Measurements from ENCODE around the gene UBTF.

The UBTF gene

DNA sequence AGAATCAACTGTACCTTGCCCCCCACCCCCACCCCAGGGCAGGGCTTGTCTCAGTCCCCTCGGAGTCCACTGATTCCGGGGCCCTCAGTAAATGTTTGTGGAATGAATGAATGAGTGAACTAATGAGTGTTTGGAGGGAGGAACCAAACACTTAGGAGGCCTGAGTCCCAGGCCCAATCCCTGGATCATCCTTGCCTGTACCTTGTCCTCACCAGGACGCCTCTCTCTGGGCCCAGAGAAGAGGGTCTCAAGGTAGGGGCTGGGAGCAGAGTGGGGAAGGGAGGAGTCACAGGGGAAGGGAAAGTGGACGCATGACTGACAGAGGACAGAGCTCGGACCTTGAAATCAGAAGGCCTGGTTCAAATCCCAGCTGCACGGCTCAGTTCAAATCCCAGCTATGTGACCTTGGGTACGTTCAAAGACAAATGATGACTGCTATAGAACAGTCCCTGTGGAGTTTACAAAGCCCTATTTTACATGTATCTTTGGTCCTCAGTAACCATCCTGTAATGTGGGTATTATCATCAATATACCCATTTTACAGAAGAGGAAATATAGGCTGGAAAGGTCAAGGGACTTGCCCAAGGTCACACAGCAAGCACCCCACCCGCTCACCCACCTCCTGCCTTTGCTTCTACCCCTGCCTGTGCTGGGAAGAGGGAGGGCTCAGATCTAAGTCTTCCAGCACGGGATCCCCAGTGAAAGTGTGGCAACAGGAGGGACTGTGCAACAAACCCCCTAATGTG lies 30.2 kb upstream of the UBTF start:
- Histone ChIP-seq H3K4me1 (ENCODE audit: low read length) (no peaks in the 10 kb centered on the region; the same call in 1 of the 2 replicates), H3K36me3 (replicated peaks; ENCODE audit: insufficient read depth, low read length) (no peaks in the 10 kb centered on the region), H3F3A (ENCODE audit: insufficient read depth, low read length) (no peaks in the 10 kb centered on the region), H3K9me2 (replicated peaks; ENCODE audit: insufficient read depth, low read length) (no peaks in the 10 kb centered on the region), H3K9ac (ENCODE audit: low read length) (no peak overlapping the region), H3K79me2 (ENCODE audit: low read length) (no peaks in the 10 kb centered on the region), H3K27ac (ENCODE audit: low read length) (no peak overlapping the region), H2AFZ (ENCODE audit: low read length) (no peak overlapping the region), H3K4me3 (ENCODE audit: low read length) (no peak overlapping the region), H3K4me2 (ENCODE audit: low read depth, low read length) (no peak overlapping the region), H3K27me3 (replicated peaks; ENCODE audit: insufficient read depth, low read length) (peaks cover 9% of the 10 kb centered on the region), H3K9me3 (replicated peaks; ENCODE audit: insufficient read depth, low read length) (no peaks in the 10 kb centered on the region), H4K20me1 (ENCODE audit: insufficient read depth, low read length) (no peaks in the 10 kb centered on the region)
- no peak for DNase-seq
- TF ChIP-seq, protein P1, sequence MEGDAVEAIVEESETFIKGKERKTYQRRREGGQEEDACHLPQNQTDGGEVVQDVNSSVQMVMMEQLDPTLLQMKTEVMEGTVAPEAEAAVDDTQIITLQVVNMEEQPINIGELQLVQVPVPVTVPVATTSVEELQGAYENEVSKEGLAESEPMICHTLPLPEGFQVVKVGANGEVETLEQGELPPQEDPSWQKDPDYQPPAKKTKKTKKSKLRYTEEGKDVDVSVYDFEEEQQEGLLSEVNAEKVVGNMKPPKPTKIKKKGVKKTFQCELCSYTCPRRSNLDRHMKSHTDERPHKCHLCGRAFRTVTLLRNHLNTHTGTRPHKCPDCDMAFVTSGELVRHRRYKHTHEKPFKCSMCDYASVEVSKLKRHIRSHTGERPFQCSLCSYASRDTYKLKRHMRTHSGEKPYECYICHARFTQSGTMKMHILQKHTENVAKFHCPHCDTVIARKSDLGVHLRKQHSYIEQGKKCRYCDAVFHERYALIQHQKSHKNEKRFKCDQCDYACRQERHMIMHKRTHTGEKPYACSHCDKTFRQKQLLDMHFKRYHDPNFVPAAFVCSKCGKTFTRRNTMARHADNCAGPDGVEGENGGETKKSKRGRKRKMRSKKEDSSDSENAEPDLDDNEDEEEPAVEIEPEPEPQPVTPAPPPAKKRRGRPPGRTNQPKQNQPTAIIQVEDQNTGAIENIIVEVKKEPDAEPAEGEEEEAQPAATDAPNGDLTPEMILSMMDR (IDR thresholded peaks at IDR 0.05; ENCODE audit: low read length) = no peak
- no peak for TF ChIP-seq EZH2 (optimal IDR thresholded peaks at IDR 0.05; ENCODE audit: low read depth, low read length)
- TF ChIP-seq EZH2phosphoT487 (IDR thresholded peaks at IDR 0.05; ENCODE audit: low read length) = no peak

GRCh38 chr17:44247876-44248736 lies 28.6 kb upstream of the UBTF start:
- Histone ChIP-seq H3K4me1 (ENCODE audit: low read length) (no peaks in the 10 kb centered on the region; the same call in 1 of the 2 replicates), H3K9ac (ENCODE audit: low read length) (no peak overlapping the region), H3K9me3 (replicated peaks; ENCODE audit: insufficient read depth, low read length) (no peaks in the 10 kb centered on the region), H3K4me3 (ENCODE audit: low read length) (no peak overlapping the region), H3K36me3 (replicated peaks; ENCODE audit: insufficient read depth, low read length) (no peaks in the 10 kb centered on the region), H3K27ac (ENCODE audit: low read length) (no peak overlapping the region), H3K9me2 (replicated peaks; ENCODE audit: insufficient read depth, low read length) (no peaks in the 10 kb centered on the region), H3F3A (ENCODE audit: insufficient read depth, low read length) (no peaks in the 10 kb centered on the region), H3K79me2 (ENCODE audit: low read length) (no peaks in the 10 kb centered on the region), H3K4me2 (ENCODE audit: low read depth, low read length) (no peak overlapping the region), H2AFZ (ENCODE audit: low read length) (no peak overlapping the region), H3K27me3 (replicated peaks; ENCODE audit: insufficient read depth, low read length) (no peaks in the 10 kb centered on the region), H4K20me1 (ENCODE audit: insufficient read depth, low read length) (no peaks in the 10 kb centered on the region)
- TF ChIP-seq EZH2phosphoT487 (IDR thresholded peaks at IDR 0.05; ENCODE audit: low read length) = no peak
- TF ChIP-seq, protein P1 (IDR thresholded peaks at IDR 0.05; ENCODE audit: low read length) = no peak
- TF ChIP-seq EZH2 (optimal IDR thresholded peaks at IDR 0.05; ENCODE audit: low read depth, low read length) = no peak
- DNase-seq = no peak

DNA sequence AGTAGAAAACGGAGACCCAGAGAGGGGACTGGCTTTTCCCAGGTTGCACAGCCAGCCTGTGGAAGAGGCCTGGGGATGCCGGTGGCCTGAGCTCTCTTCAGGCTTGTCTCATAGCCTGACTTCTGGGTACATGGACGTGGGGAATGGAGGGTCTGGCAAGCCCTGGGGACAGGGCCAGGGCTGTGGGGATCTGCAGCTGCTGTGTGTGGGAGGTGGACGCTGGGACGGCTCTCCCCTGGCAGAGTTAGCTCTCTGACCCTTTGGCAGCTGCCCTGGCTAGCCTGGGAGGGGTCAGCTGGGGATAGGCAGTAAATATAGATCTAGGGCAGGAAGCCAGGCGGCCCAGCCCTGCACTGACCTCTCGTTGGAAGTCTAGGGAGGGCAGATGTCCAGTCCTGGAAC lies 28.0 kb upstream of the UBTF start:
- Histone ChIP-seq H2AFZ (ENCODE audit: low read length) (no peak overlapping the region), H3K4me1 (ENCODE audit: low read length) (no peaks in the 10 kb centered on the region; the same call in 1 of the 2 replicates), H3K9me3 (replicated peaks; ENCODE audit: insufficient read depth, low read length) (no peaks in the 10 kb centered on the region), H3K4me3 (ENCODE audit: low read length) (no peak overlapping the region), H3K27ac (ENCODE audit: low read length) (no peak overlapping the region), H3K4me2 (ENCODE audit: low read depth, low read length) (no peak overlapping the region), H4K20me1 (ENCODE audit: insufficient read depth, low read length) (no peaks in the 10 kb centered on the region), H3K79me2 (ENCODE audit: low read length) (no peaks in the 10 kb centered on the region), H3K9ac (ENCODE audit: low read length) (no peak overlapping the region), H3K36me3 (replicated peaks; ENCODE audit: insufficient read depth, low read length) (no peaks in the 10 kb centered on the region), H3K9me2 (replicated peaks; ENCODE audit: insufficient read depth, low read length) (no peaks in the 10 kb centered on the region), H3F3A (ENCODE audit: insufficient read depth, low read length) (no peaks in the 10 kb centered on the region), H3K27me3 (replicated peaks; ENCODE audit: insufficient read depth, low read length) (no peaks in the 10 kb centered on the region)
- no peak for DNase-seq
- TF ChIP-seq EZH2 (optimal IDR thresholded peaks at IDR 0.05; ENCODE audit: low read depth, low read length) (no peak), EZH2phosphoT487 (IDR thresholded peaks at IDR 0.05; ENCODE audit: low read length) (no peak)
- TF ChIP-seq, protein P1 (IDR thresholded peaks at IDR 0.05; ENCODE audit: low read length) = no peak

Data from MM.1S (cell line).